Measurements from ENCODE around the gene RAVER1.

Gene RAVER1

GRCh38 chr19:10335352-10335985, 2.1 kb upstream of the RAVER1 start:
- peaks cover 11% of the 10 kb centered on the region for H3K4me1 ChIP-seq
- no peaks in the 10 kb centered on the region for H3K9me3 ChIP-seq (ENCODE audit: control insufficient read depth, low read length)
- H3K79me2 ChIP-seq: peaks cover 4% of the 10 kb centered on the region
- H3K36me3 ChIP-seq (ENCODE audit: control insufficient read depth, insufficient read depth, low read length): no peaks in the 10 kb centered on the region
- peak overlapping the region; percentile 98 for H3K4me3 ChIP-seq (ENCODE audit: low read depth, low read length)
- no peaks in the 10 kb centered on the region for H3K27me3 ChIP-seq (ENCODE audit: control insufficient read depth, insufficient read depth, low read length)
- H3K27ac ChIP-seq: no peak overlapping the region
- peak overlapping the region; percentile 53 for H3K4me2 ChIP-seq (ENCODE audit: low read length)
- no peak for TF ChIP-seq CTCF (IDR thresholded peaks at IDR 0.05)
- H3K9ac ChIP-seq: no peak overlapping the region
- H2AFZ ChIP-seq: peak overlapping the region; percentile 91

DNA sequence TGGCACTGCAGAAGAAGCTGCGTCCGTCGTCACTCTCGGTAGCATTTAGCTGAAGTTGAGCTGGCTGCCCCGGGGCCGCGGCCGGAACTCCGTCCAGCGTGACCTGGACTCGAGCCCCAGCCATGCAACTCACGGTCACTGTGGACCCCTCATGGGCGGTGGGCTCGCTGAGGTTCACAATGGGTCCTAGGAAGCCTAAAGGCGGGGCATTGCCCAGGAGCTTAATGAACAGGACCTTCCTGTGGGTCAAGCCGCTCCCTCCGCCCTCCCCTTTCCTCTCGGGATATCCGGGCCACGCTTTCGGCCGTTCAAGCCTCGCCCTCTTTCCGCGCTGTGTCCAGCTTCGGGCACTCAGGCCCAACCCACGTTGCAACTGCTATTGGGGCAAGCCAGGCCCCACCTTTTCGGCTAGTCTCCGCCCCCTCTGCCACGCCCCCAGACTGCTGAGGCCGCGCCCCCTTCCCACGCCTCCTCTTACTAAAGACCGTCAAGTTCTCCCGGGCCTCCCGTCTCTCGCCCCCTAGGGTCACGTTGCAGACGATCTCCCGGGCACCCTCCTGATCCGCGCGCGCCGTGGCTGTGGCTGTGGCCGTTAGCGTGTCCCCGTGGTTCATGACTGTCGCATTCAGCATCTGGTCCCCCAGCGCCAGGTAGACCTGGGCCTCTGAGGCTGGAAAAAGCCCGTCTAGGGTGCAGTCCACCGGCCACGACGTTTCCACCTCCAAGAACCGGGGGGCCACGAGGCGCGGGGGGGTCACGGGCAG, 1.4 kb upstream of the RAVER1 start:
- Histone ChIP-seq H3K27me3 (ENCODE audit: control insufficient read depth, insufficient read depth, low read length) (no peaks in the 10 kb centered on the region), H3K4me3 (ENCODE audit: low read depth, low read length) (peak overlapping the region; percentile 98), H3K4me2 (ENCODE audit: low read length) (peak overlapping the region; percentile 88), H3K79me2 (peaks cover 4% of the 10 kb centered on the region), H3K27ac (peak overlapping the region; percentile 51), H2AFZ (peak overlapping the region; percentile 91), H3K9ac (no peak overlapping the region), H3K4me1 (peaks cover 11% of the 10 kb centered on the region), H3K36me3 (ENCODE audit: control insufficient read depth, insufficient read depth, low read length) (no peaks in the 10 kb centered on the region), H3K9me3 (ENCODE audit: control insufficient read depth, low read length) (no peaks in the 10 kb centered on the region)
- TF ChIP-seq CTCF (IDR thresholded peaks at IDR 0.05): no peak

- peak overlapping the region; percentile 80 for H3K27ac ChIP-seq
- no peaks in the 10 kb centered on the region for H3K27me3 ChIP-seq (ENCODE audit: control insufficient read depth, insufficient read depth, low read length)
These were observed 644 bp upstream of the RAVER1 start for GRCh38 chr19:10333758-10334587.

More at GRCh38 chr19:10333758-10334587, 644 bp upstream of the RAVER1 start:
- Histone ChIP-seq H3K79me2 (peaks cover 4% of the 10 kb centered on the region), H3K4me3 (ENCODE audit: low read depth, low read length) (peak overlapping the region; percentile 98), H2AFZ (peak overlapping the region; percentile 91), H3K36me3 (ENCODE audit: control insufficient read depth, insufficient read depth, low read length) (no peaks in the 10 kb centered on the region), H3K4me2 (ENCODE audit: low read length) (peak overlapping the region; percentile 88), H3K9ac (no peak overlapping the region), H3K9me3 (ENCODE audit: control insufficient read depth, low read length) (no peaks in the 10 kb centered on the region), H3K4me1 (peaks cover 11% of the 10 kb centered on the region)
- no peak for TF ChIP-seq CTCF (IDR thresholded peaks at IDR 0.05)
